Measurements from ENCODE around the gene GEN1.

Gene GEN1

DNA sequence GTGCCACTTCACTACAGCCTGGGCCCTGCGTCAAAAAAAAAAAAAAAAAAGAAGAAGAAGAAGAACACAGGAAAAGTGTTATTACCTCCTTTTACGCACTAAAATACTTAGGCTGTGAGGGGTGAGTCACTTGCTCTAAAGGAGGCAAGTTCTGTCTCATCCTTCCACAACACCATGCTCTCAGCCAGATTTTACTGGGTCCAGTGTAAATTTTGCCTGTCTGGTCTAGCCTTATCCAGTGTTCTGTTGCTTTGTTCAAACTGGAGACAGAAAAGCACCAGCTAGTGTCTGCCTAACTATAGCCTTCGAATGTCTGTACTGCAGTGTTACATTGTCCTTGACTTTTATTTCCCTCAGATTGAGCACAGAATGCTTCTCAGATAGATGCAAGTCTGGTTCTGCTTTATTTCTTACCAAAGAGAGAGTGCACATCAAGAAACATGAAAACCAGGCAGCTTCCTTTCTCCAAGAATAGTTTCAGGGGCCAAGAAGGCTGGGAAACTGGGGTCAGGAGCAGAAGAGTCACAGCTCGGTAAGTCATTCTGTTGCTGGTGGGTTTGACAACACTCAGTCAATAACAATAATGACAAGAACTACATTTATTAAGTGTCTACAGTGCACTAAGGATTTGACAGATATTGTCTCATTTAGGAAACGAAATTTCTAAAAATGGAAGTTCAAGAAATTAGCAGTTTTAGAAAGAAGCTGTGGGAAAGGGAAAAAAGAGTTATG, 59.2 kb downstream of the GEN1 start:
- no peaks in the 10 kb centered on the region for H3K79me2 ChIP-seq (ENCODE audit: insufficient read depth, low read length)
- no peak for TF ChIP-seq EZH2 (IDR thresholded peaks at IDR 0.05; ENCODE audit: borderline replicate concordance, low read length)
- TF ChIP-seq, protein P1, sequence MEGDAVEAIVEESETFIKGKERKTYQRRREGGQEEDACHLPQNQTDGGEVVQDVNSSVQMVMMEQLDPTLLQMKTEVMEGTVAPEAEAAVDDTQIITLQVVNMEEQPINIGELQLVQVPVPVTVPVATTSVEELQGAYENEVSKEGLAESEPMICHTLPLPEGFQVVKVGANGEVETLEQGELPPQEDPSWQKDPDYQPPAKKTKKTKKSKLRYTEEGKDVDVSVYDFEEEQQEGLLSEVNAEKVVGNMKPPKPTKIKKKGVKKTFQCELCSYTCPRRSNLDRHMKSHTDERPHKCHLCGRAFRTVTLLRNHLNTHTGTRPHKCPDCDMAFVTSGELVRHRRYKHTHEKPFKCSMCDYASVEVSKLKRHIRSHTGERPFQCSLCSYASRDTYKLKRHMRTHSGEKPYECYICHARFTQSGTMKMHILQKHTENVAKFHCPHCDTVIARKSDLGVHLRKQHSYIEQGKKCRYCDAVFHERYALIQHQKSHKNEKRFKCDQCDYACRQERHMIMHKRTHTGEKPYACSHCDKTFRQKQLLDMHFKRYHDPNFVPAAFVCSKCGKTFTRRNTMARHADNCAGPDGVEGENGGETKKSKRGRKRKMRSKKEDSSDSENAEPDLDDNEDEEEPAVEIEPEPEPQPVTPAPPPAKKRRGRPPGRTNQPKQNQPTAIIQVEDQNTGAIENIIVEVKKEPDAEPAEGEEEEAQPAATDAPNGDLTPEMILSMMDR (IDR thresholded peaks at IDR 0.05; ENCODE audit: low read length) = no peak
- H3K4me2 ChIP-seq (ENCODE audit: low read length) = no peak overlapping the region
- no peak overlapping the region for H3K4me3 ChIP-seq (ENCODE audit: low read depth, low read length, poor library complexity, severe bottlenecking)
- no peaks in the 10 kb centered on the region for H4K20me1 ChIP-seq (ENCODE audit: insufficient read depth, low read length)
- no peak overlapping the region for H3K27ac ChIP-seq (ENCODE audit: low read depth, low read length, poor library complexity, severe bottlenecking)
- H3K27me3 ChIP-seq (ENCODE audit: insufficient read depth, low read length) = no peaks in the 10 kb centered on the region
- H3K9me2 ChIP-seq (ENCODE audit: low read depth, low read length) = no peaks in the 10 kb centered on the region
- no peaks in the 10 kb centered on the region for H3K9me3 ChIP-seq (ENCODE audit: low read length)
- no peak overlapping the region for H2AFZ ChIP-seq (ENCODE audit: low read length)
- H3K36me3 ChIP-seq (ENCODE audit: insufficient read depth, low read length) = no peaks in the 10 kb centered on the region
- H3K4me1 ChIP-seq (ENCODE audit: insufficient read depth, low read length, severe bottlenecking) = no peaks in the 10 kb centered on the region
- no peaks in the 10 kb centered on the region for H3F3A ChIP-seq (ENCODE audit: insufficient read depth, low read length)
- no peak overlapping the region for H3K9ac ChIP-seq (ENCODE audit: low read length)

DNA sequence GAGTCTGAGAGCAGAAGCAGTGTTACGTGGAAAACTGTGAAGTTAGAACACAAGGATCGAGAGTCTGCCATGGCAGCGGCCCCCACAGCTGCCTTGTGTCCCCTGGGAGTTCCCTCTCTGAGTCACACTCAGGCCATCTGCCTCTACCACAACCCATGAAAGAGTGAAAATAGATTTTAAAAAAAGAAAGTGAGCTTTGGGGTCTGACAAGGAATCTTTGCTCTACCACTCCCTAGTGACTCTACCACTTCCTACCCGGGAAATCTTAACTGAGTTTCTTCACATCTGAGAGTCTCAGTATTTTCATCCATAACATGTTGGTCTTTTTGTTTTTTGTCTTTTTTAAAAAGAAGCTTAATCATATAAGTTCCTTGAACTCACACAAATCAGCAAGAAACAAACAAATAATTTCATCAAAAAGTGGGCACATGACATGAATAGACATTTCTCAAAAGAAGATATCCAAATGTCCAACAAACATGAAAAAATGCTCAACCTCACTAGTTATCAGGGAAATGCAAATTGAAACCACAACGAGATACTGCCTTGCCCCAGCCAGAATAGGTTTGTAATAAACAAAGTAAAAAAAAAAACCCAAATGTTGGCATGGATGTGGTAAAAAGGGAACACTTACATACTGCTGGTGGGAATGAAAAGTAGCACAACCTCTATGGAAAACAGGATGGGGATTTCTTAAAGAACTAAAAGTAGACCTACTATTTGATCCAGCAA, 60.0 kb downstream of the GEN1 start:
- Histone ChIP-seq H3K4me2 (ENCODE audit: low read length) (no peak overlapping the region), H3K4me1 (ENCODE audit: insufficient read depth, low read length, severe bottlenecking) (no peaks in the 10 kb centered on the region), H3K9me3 (ENCODE audit: low read length) (no peaks in the 10 kb centered on the region), H3K9me2 (ENCODE audit: low read depth, low read length) (no peaks in the 10 kb centered on the region), H3K9ac (ENCODE audit: low read length) (no peak overlapping the region), H3K79me2 (ENCODE audit: insufficient read depth, low read length) (no peaks in the 10 kb centered on the region), H3K27ac (ENCODE audit: low read depth, low read length, poor library complexity, severe bottlenecking) (no peak overlapping the region), H3K36me3 (ENCODE audit: insufficient read depth, low read length) (no peaks in the 10 kb centered on the region), H3K4me3 (ENCODE audit: low read depth, low read length, poor library complexity, severe bottlenecking) (no peak overlapping the region), H4K20me1 (ENCODE audit: insufficient read depth, low read length) (no peaks in the 10 kb centered on the region), H3F3A (ENCODE audit: insufficient read depth, low read length) (no peaks in the 10 kb centered on the region), H2AFZ (ENCODE audit: low read length) (no peak overlapping the region), H3K27me3 (ENCODE audit: insufficient read depth, low read length) (no peaks in the 10 kb centered on the region)
- TF ChIP-seq, protein P1 (IDR thresholded peaks at IDR 0.05; ENCODE audit: low read length) = no peak
- no peak for TF ChIP-seq EZH2 (IDR thresholded peaks at IDR 0.05; ENCODE audit: borderline replicate concordance, low read length)

DNA sequence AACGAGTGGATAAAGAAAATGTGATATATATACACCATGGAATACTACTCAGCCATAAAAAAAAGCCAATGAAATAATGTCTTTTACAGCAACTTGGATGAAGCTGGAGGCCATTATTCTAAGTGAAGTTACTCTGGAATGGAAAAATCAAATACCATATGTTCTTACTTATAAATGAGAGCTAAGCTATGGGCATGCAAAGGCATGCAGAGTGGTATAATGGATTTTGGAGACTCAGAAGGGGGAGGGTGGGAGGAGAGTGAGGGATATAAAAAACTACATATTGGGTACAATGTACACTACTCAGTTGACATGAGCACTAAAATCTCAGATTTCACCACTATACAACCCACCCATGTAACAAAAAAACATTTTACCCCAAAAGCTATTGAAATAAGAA, 60.7 kb downstream of the GEN1 start:
- no peaks in the 10 kb centered on the region for H3K79me2 ChIP-seq (ENCODE audit: insufficient read depth, low read length)
- H3K4me3 ChIP-seq (ENCODE audit: low read depth, low read length, poor library complexity, severe bottlenecking) = no peak overlapping the region
- H3K9me2 ChIP-seq (ENCODE audit: low read depth, low read length) = no peaks in the 10 kb centered on the region
- H3F3A ChIP-seq (ENCODE audit: insufficient read depth, low read length) = no peaks in the 10 kb centered on the region
- no peak overlapping the region for H3K4me2 ChIP-seq (ENCODE audit: low read length)
- TF ChIP-seq, protein P1 (IDR thresholded peaks at IDR 0.05; ENCODE audit: low read length) = no peak
- no peak for TF ChIP-seq EZH2 (IDR thresholded peaks at IDR 0.05; ENCODE audit: borderline replicate concordance, low read length)
- no peak overlapping the region for H3K9ac ChIP-seq (ENCODE audit: low read length)
- H3K27ac ChIP-seq (ENCODE audit: low read depth, low read length, poor library complexity, severe bottlenecking) = no peak overlapping the region
- no peaks in the 10 kb centered on the region for H3K27me3 ChIP-seq (ENCODE audit: insufficient read depth, low read length)
- H3K9me3 ChIP-seq (ENCODE audit: low read length) = no peaks in the 10 kb centered on the region
- no peaks in the 10 kb centered on the region for H3K36me3 ChIP-seq (ENCODE audit: insufficient read depth, low read length)
- no peak overlapping the region for H2AFZ ChIP-seq (ENCODE audit: low read length)
- H3K4me1 ChIP-seq (ENCODE audit: insufficient read depth, low read length, severe bottlenecking) = no peaks in the 10 kb centered on the region
- H4K20me1 ChIP-seq (ENCODE audit: insufficient read depth, low read length) = no peaks in the 10 kb centered on the region

All from OCI-LY1 (cell line).